Body of pancreas (tissue), 4 donors: ENCODE results near the gene ATOSA. TPM values are rescaled to one million over a fixed set of nuclear protein-coding genes. Genes with fewer than 3 reads are reported as not detected.

Experiments
- ATAC-seq: fragments of 150-250 bp; one replicate; pipeline ENCODE4 v1.9.1; 2016
- DNase-seq, 4 donors: peaks; one replicate each; pipeline ENCODE4 v3.0.0-alpha.2; 2019
- H3K27ac ChIP-seq, 4 donors: fragments of 200-600 bp; sonication (generic); 1 replicate in 3 of 4; 2 replicates in 1 of 4; pipeline versions ENCODE4 v1.5.1 to v1.6.1; 2016 to 2019; ENCODE audit warnings: mild to moderate bottlenecking in 1 of 4, mixed read lengths in 1 of 4, moderate library complexity in 1 of 4
- H3K27me3 ChIP-seq, 2 donors: fragments of 200-600 bp; sonication (generic); one replicate each; pipeline ENCODE4 v1.6.0; 2016; ENCODE audit warnings: mild to moderate bottlenecking in 1 of 2
- H3K36me3 ChIP-seq, 2 donors: fragments of 200-600 bp; sonication (generic); replicated peaks in 1 of 2; 2 replicates each; pipeline ENCODE4 v1.5.1; 2016; ENCODE audit warnings: low read depth in 2 of 2; ENCODE audit not compliant: insufficient read depth in 1 of 2
- H3K4me1 ChIP-seq: fragments of 200-600 bp; sonication (generic); one replicate; pipeline ENCODE4 v1.6.0; 2016
- H3K4me3 ChIP-seq, 2 donors: fragments of 200-600 bp; sonication (generic); 1 replicate in 1 of 2; 2 replicates in 1 of 2; pipeline ENCODE4 v1.5.1; 2016 to 2019
- H3K9me3 ChIP-seq, 3 donors: fragments of 200-600 bp; sonication (generic); 1 replicate in 2 of 3; 2 replicates in 1 of 3; pipeline ENCODE4 v1.5.1; 2016
- POLR2A ChIP-seq, 3 donors: fragments of 450-650 bp; IDR thresholded peaks; one replicate each; pipeline ENCODE4 v1.6.1; 2016; ENCODE audit warnings: antibody characterized with exemption in 3 of 3, mild to moderate bottlenecking in 2 of 3
- WGBS, 2 donors: methylation state at CpG; one replicate each; pipeline ENCODE4 v1.1.5; 2017; 5-methylcytosine and 5-hydroxymethylcytosine counted together
- intact Hi-C: fragments of 100-400 bp; cut with DNase I; formaldehyde crosslinking; loops from one replicate; pipeline ENCODE4 v1.15.1; 2023
- total RNA-seq, 2 donors: library from RNA; depleted of rRNA; stranded (reverse); fragments of >200 nt; gene quantifications; one replicate each; pipeline ENCODE4 v1.1.0, GENCODE V29; 2016
- TF ChIP-seq, protein P1 (sequence below), 7 experiments: fragments of 450-650 bp in 4 of 7; fragments of 200-600 bp in 3 of 7; sonication (generic) in 3 of 7; IDR thresholded peaks; one replicate each; pipeline ENCODE4 v1.5.1; 2016 to 2019; ENCODE audit warnings: antibody characterized with exemption in 7 of 7

Gene ATOSA
- total RNA-seq, 2 donors from 2014 or later = 37.2 to 63.6 TPM

DNA sequence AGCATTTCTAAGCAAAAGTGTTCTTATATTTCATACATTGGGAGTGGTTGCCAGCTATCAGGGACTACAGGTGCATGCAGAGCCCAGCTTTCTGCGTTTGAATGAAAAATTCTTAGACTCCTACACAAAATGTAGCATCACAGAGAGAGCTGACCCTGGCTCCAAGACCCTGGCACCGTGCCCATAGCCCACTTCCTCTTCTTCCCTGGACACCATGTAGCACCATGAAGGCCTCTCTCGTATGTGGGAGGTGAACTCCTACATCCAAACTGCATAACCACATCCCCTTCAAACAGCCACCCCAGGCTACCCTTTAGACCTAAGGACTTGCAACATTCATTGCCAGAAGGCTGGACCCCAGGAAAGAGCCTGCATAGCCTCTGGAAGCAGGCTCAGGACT lies 35.8 kb upstream of the ATOSA start:
- ATAC-seq = no peak
- DNase-seq = no peak

DNA sequence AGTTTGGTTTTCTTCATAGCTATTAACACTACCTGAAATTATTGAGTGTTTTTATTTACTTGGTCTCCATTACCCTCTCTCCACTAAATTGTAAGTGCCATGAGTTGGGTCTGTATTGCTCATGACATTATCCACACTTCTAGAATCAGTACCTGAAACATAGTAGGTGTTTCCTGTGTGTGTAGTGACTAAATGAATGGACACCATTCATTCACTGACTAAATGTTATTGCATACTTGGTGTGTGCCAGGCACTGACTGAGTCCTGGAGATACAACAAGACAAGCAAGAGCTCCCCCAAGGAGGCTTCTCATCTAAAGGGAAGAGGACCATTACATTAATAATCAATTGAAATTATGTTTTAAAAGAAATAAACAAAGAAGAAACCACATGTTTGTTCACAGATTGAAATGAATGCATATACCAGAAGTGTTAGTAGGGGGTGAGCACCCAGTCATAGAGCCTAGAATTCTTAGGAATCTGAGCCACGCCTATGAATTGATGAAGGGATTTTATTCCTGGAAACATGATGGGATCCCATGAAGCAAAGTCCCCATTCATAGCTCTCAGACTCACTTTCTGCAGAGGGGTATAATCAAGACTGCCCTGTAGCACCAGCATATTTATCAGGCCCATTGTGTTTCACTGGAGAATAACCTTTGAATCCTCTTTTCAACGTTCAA lies 31.7 kb upstream of the ATOSA start:
- Histone ChIP-seq H3K27me3 (no peaks in the 10 kb centered on the region), H3K9me3 (no peaks in the 10 kb centered on the region), H3K4me1 (no peaks in the 10 kb centered on the region), H3K4me3 (no peak overlapping the region), H3K36me3 (no peaks in the 10 kb centered on the region), H3K27ac (peak overlapping the region in 1 of 4 donors; percentile 38)
- intact Hi-C loops = no loop called here
- no peak for DNase-seq
- ATAC-seq = no peak
- 65 to 81% methylated on average over 2 of the region's 2 CpGs for WGBS, 2 donors
- TF ChIP-seq POLR2A (IDR thresholded peaks at IDR 0.05) = no peak
- TF ChIP-seq, protein P1, sequence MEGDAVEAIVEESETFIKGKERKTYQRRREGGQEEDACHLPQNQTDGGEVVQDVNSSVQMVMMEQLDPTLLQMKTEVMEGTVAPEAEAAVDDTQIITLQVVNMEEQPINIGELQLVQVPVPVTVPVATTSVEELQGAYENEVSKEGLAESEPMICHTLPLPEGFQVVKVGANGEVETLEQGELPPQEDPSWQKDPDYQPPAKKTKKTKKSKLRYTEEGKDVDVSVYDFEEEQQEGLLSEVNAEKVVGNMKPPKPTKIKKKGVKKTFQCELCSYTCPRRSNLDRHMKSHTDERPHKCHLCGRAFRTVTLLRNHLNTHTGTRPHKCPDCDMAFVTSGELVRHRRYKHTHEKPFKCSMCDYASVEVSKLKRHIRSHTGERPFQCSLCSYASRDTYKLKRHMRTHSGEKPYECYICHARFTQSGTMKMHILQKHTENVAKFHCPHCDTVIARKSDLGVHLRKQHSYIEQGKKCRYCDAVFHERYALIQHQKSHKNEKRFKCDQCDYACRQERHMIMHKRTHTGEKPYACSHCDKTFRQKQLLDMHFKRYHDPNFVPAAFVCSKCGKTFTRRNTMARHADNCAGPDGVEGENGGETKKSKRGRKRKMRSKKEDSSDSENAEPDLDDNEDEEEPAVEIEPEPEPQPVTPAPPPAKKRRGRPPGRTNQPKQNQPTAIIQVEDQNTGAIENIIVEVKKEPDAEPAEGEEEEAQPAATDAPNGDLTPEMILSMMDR (IDR thresholded peaks at IDR 0.05) = no peak

More for the DNA sequence above, 35.8 kb upstream of the ATOSA start:
- Histone ChIP-seq H3K4me3 (no peak overlapping the region), H3K27ac (no peak overlapping the region), H3K27me3 (no peaks in the 10 kb centered on the region), H3K4me1 (no peaks in the 10 kb centered on the region), H3K36me3 (no peaks in the 10 kb centered on the region), H3K9me3 (no peaks in the 10 kb centered on the region)
- TF ChIP-seq POLR2A (IDR thresholded peaks at IDR 0.05) = no peak
- TF ChIP-seq, protein P1 (IDR thresholded peaks at IDR 0.05) = no peak
- WGBS, 2 donors = 61 to 62% methylated on average over 3 of the region's 3 CpGs
- intact Hi-C loops = no loop called here

DNA sequence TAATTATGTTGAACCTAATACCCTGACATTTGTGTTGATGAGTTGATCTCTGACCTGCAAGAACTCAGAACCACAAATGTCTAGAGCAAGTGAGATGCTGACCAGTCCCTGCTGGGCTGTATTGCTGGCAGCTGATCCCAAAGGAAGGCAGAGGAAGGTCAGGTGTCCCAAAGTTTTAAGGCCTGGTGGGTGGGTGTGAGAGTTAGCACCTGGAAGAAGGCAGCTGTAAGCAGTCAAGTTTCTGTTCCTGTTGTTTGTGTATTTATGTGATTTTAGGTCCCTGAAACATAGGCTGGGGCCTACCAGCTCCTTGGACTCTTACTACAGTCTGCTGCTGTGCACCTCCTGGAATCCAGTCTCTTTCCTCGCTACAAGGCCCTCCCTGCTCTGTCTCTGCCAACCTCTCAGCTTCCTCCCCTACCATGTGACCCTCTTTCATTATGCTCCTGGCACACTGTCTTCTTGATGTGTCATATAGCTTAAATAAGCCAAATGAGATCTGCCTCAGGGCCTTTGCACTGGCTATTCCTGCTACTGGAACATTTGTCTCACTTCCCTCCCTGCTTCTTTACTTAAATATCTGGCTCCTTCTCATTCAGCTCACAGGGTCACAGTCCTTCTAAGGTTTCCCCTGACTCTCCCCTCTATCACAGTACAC lies 31.0 kb upstream of the ATOSA start:
- Histone ChIP-seq H3K9me3 (no peaks in the 10 kb centered on the region), H3K27ac (peak overlapping the region in 2 of 4 donors; percentile 6 to 38), H3K27me3 (no peaks in the 10 kb centered on the region), H3K4me3 (no peak overlapping the region), H3K4me1 (no peaks in the 10 kb centered on the region), H3K36me3 (no peaks in the 10 kb centered on the region)
- intact Hi-C loops = no loop called here
- TF ChIP-seq POLR2A (IDR thresholded peaks at IDR 0.05) = no peak
- TF ChIP-seq, protein P1 (IDR thresholded peaks at IDR 0.05) = no peak
- DNase-seq (no peak), ATAC-seq (no peak)
- 77 to 94% methylated on average over 1 of the region's 1 CpG for WGBS, 2 donors

DNA sequence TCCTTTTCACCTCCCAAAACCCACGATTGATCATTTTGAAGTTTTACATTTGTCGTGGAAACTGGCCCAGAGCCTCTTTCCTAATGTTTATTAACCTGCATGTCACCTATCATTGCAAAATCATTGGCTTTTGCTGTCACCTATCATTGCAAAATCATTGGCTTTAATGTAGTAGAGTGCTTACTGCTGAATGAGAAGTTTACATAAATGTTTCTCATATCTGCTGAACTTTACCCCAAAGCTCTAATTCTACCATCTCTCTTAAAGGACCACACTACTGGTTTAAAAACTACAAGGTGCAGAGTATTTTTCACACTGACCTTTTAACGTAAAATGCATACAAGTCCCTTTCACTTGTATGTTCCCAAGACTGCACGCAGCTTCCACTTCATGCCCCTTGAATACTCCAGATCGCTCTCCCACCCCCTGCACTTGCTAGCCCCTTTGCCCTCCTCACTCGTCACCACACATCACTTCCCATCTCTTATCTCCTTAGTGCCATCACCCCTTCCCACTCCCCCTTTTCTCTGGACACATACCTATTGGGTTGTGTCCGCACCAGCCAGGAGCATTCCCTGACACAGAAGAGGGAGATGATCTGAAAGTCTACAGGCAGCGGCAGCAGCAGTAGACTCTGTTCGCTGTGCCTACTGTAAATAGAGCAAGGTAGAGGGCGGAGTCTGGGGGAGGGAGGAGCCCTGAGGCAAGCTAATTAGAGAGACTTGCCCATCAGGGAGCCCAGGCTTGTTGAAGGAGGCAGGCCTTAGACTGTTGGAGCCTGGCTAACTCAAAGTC lies 30.2 kb upstream of the ATOSA start:
- Histone ChIP-seq H3K9me3 (no peaks in the 10 kb centered on the region), H3K4me1 (no peaks in the 10 kb centered on the region), H3K27ac (peak overlapping the region in 2 of 4 donors; percentile 6 to 38), H3K27me3 (no peaks in the 10 kb centered on the region), H3K36me3 (no peaks in the 10 kb centered on the region), H3K4me3 (no peak overlapping the region)
- intact Hi-C loops = no loop called here
- peak; percentile 83 for ATAC-seq
- TF ChIP-seq, protein P1 (IDR thresholded peaks at IDR 0.05) = no peak
- no peak for TF ChIP-seq POLR2A (IDR thresholded peaks at IDR 0.05)
- 19 to 31% methylated on average over 10 of the region's 10 CpGs for WGBS, 2 donors
- peak; percentile 58 to 84 (median 76) for DNase-seq
